ENCODE measurements around the gene TPRG1L.

DNA sequence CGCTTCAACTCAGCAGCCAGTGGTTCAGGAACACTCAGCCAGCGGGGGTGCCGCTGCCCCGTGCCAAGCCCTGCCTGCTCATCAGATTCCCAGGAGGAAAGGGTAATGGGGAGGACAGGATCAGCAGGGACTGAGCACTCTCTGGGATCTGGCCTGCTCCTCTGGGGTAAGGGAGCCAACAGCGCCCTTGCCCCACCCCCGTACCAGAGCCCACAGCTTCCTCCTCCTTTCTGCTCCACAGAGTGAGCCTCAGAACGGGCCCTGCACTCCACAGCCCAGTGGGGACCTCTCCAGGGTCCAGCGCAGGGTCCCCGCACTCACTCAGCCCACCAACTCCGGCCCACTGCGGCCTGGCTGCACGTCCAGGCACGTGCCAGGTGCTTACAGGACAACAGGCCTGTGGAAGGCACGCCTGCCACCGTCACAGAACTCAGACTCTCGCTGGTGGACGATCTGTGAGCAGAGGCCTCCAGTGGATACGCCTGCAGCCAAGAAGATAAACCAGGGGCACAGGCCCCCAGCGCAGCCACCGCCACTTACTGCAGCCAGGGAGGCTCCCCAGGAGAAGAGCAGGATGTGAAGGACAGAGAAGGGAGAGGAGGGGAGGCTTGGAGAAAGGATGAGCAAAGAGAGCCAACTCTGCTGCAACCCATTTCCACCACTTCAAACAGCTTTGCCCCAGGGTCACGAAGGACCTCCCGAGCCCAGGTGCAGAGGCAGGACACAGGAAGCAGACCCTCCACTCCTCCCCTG is 15.6 kb upstream of the TPRG1L start:
- TF ChIP-seq, protein P1, sequence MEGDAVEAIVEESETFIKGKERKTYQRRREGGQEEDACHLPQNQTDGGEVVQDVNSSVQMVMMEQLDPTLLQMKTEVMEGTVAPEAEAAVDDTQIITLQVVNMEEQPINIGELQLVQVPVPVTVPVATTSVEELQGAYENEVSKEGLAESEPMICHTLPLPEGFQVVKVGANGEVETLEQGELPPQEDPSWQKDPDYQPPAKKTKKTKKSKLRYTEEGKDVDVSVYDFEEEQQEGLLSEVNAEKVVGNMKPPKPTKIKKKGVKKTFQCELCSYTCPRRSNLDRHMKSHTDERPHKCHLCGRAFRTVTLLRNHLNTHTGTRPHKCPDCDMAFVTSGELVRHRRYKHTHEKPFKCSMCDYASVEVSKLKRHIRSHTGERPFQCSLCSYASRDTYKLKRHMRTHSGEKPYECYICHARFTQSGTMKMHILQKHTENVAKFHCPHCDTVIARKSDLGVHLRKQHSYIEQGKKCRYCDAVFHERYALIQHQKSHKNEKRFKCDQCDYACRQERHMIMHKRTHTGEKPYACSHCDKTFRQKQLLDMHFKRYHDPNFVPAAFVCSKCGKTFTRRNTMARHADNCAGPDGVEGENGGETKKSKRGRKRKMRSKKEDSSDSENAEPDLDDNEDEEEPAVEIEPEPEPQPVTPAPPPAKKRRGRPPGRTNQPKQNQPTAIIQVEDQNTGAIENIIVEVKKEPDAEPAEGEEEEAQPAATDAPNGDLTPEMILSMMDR (IDR thresholded peaks at IDR 0.05) = no peak
- TF ChIP-seq POLR2AphosphoS5 (IDR thresholded peaks at IDR 0.05) (no peak), POLR2A (IDR thresholded peaks at IDR 0.05) (no peak), EP300 (IDR thresholded peaks at IDR 0.05) (no peak)

Measured in sigmoid colon (tissue), 4 donors.